Measurements from ENCODE around the gene CRY2. TPM values are rescaled to one million over a fixed set of nuclear protein-coding genes. Genes with fewer than 3 reads are reported as not detected.
"Not testable (repeated sequence)": the region's sequence is repeated elsewhere in the genome, so short reads cannot be mapped to it uniquely, and the experiment has no call there.

CRY2 gene
- total RNA-seq, 1 donor from 2014 or later, result 23.8 TPM

- Mint-ChIP-seq H3K36me3 (ENCODE audit: low read depth, unreplicated experiment) (no peaks in the 10 kb centered on the region), H3K4me3 (ENCODE audit: unreplicated experiment) (no peak overlapping the region)
These were observed 26.9 kb upstream of the CRY2 start for GRCh38 chr11:45820211-45820857.

DNA sequence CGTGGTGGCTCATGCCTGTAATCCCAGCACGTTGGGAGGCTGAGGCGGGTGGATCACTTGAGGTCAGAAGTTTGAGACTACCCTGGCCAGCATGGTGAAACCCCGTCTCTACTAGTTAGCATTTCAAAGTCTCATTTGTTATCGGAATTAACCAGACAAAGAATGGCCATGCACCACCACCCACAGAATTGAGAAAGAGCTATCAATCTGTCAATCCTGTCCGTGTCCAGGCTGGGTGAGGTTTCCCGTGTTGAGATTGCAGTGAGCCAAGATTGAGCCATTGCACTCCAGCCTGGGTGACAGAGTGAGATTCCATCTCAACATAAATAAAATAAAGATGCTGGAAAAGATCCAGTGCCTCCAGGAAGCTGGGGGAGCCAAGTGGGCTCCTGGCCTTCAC lies 20.8 kb upstream of the CRY2 start:
- not testable (repeated sequence) for H3K9me3 Mint-ChIP-seq (ENCODE audit: unreplicated experiment); DNase-seq (ENCODE audit: low spot score); H3K36me3 Mint-ChIP-seq (ENCODE audit: low read depth, unreplicated experiment); H3K4me3 Mint-ChIP-seq (ENCODE audit: unreplicated experiment); H3K27me3 Mint-ChIP-seq (ENCODE audit: unreplicated experiment); H3K27ac Mint-ChIP-seq (ENCODE audit: unreplicated experiment); H3K4me1 Mint-ChIP-seq (ENCODE audit: unreplicated experiment)

More at GRCh38 chr11:45820211-45820857, 26.9 kb upstream of the CRY2 start:
- Mint-ChIP-seq H3K27ac (ENCODE audit: unreplicated experiment) (no peak overlapping the region), H3K27me3 (ENCODE audit: unreplicated experiment) (no peaks in the 10 kb centered on the region), H3K4me1 (ENCODE audit: unreplicated experiment) (peaks cover 8% of the 10 kb centered on the region), H3K9me3 (ENCODE audit: unreplicated experiment) (no peaks in the 10 kb centered on the region)
- no peak for TF ChIP-seq CTCF (IDR thresholded peaks at IDR 0.05; ENCODE audit: unreplicated experiment)
- no peak for DNase-seq (ENCODE audit: low spot score)

GRCh38 chr11:45827123-45827522 lies 20.2 kb upstream of the CRY2 start:
- H3K27ac Mint-ChIP-seq (ENCODE audit: unreplicated experiment), result no peak overlapping the region
- H3K4me1 Mint-ChIP-seq (ENCODE audit: unreplicated experiment), result peaks cover 5% of the 10 kb centered on the region
- no peaks in the 10 kb centered on the region for H3K27me3 Mint-ChIP-seq (ENCODE audit: unreplicated experiment)
- no peak for DNase-seq (ENCODE audit: low spot score)
- H3K9me3 Mint-ChIP-seq (ENCODE audit: unreplicated experiment), result no peaks in the 10 kb centered on the region
- H3K4me3 Mint-ChIP-seq (ENCODE audit: unreplicated experiment), result no peak overlapping the region
- H3K36me3 Mint-ChIP-seq (ENCODE audit: low read depth, unreplicated experiment), result no peaks in the 10 kb centered on the region
- TF ChIP-seq CTCF (IDR thresholded peaks at IDR 0.05; ENCODE audit: unreplicated experiment), result no peak

DNA sequence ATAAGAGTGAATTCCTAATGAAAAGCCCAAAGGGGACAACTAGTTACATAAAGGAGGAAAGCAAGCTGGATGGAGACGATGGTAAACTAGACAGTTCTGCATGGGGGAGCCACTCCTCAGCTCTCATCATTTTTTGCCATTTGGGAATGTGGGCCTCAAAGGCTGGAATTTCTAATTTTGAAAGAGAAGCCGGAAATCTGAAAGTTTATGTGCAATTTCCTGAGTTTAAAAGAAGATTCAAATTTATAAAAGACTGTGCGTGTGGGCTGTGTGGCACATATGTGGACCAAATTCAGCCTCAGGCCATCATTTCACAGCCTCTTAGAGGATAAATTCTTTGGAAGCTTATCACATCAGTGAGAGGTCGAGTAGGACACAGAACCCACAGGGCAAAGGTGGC lies 18.3 kb upstream of the CRY2 start:
- H3K27ac Mint-ChIP-seq (ENCODE audit: unreplicated experiment), result no peak overlapping the region
- DNase-seq (ENCODE audit: low spot score), result no peak
- H3K4me1 Mint-ChIP-seq (ENCODE audit: unreplicated experiment), result no peaks in the 10 kb centered on the region
- H3K36me3 Mint-ChIP-seq (ENCODE audit: low read depth, unreplicated experiment), result no peaks in the 10 kb centered on the region
- TF ChIP-seq CTCF (IDR thresholded peaks at IDR 0.05; ENCODE audit: unreplicated experiment), result no peak
- H3K27me3 Mint-ChIP-seq (ENCODE audit: unreplicated experiment), result peaks cover 2% of the 10 kb centered on the region
- no peaks in the 10 kb centered on the region for H3K9me3 Mint-ChIP-seq (ENCODE audit: unreplicated experiment)
- no peak overlapping the region for H3K4me3 Mint-ChIP-seq (ENCODE audit: unreplicated experiment)

DNA sequence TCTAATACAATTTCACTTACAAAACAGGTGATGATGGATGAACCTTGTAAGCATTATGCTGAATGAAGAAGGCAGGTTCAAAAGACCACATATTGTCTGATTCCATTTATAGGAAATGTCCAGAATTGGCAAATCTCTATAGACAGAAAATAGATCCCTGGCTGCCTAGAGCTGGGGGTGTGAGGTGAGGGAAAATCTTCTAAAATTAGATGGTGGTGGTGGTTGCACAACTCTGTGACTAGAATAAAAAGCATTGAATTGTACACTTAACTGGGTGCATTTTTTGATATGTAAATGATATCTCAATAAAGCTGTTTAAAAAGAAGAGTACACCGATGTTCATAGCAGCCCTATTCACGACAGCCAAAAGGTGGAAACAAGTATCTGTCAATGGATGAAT lies 16.7 kb upstream of the CRY2 start:
- Mint-ChIP-seq H3K36me3 (ENCODE audit: low read depth, unreplicated experiment) (no peaks in the 10 kb centered on the region), H3K4me1 (ENCODE audit: unreplicated experiment) (no peaks in the 10 kb centered on the region), H3K27ac (ENCODE audit: unreplicated experiment) (no peak overlapping the region), H3K9me3 (ENCODE audit: unreplicated experiment) (no peaks in the 10 kb centered on the region), H3K4me3 (ENCODE audit: unreplicated experiment) (no peak overlapping the region), H3K27me3 (ENCODE audit: unreplicated experiment) (peaks cover 3% of the 10 kb centered on the region)
- no peak for TF ChIP-seq CTCF (IDR thresholded peaks at IDR 0.05; ENCODE audit: unreplicated experiment)
- no peak for DNase-seq (ENCODE audit: low spot score)
